Esophagus muscularis mucosa (tissue), 4 donors: ENCODE measurements around the gene ABCC4. TPM values are rescaled to one million over a fixed set of nuclear protein-coding genes. Genes with fewer than 3 reads are reported as not detected.

Source experiments
- DNase-seq: peaks from one replicate; pipeline ENCODE4 v3.0.0-alpha.2; 2017; ENCODE audit errors: extremely low spot score
- H3K27ac ChIP-seq, 4 donors: fragments of 200-600 bp; sonication (generic); replicated peaks in 1 of 4; 1 replicate in 3 of 4; 2 replicates in 1 of 4; pipeline ENCODE4 v1.5.1; 2016 to 2019; ENCODE audit warnings: mild to moderate bottlenecking in 1 of 4
- H3K27me3 ChIP-seq, 4 donors: fragments of 200-600 bp; sonication (generic); one replicate each; pipeline versions ENCODE4 v1.5.1 to v1.6.0; 2016 to 2019
- H3K36me3 ChIP-seq, 4 donors: fragments of 200-600 bp; sonication (generic); one replicate each; pipeline ENCODE4 v1.5.1; 2016 to 2019
- H3K4me1 ChIP-seq, 4 donors: fragments of 200-600 bp; sonication (generic); one replicate each; pipeline ENCODE4 v1.5.1; 2016 to 2019
- H3K4me3 ChIP-seq, 4 donors: fragments of 200-600 bp; sonication (generic); 1 replicate in 2 of 4; 2 replicates in 2 of 4; pipeline ENCODE4 v1.5.1; 2016 to 2019; ENCODE audit warnings: mild to moderate bottlenecking in 4 of 4, moderate library complexity in 1 of 4
- H3K9me3 ChIP-seq, 4 donors: fragments of 200-600 bp; sonication (generic); 1 replicate in 3 of 4; 2 replicates in 1 of 4; pipeline ENCODE4 v1.5.1; 2016 to 2019
- EP300 ChIP-seq: sonication (generic); formaldehyde crosslinking; IDR thresholded peaks from one replicate; pipeline ENCODE4 v1.6.1; 2017; ENCODE audit warnings: antibody characterized with exemption
- POLR2A ChIP-seq: fragments of 450-650 bp; IDR thresholded peaks from one replicate; pipeline ENCODE4 v1.6.1; 2017; ENCODE audit warnings: antibody characterized with exemption, moderate library complexity, mild to moderate bottlenecking, low read depth
- POLR2AphosphoS5 ChIP-seq, 2 donors: sonication (generic); formaldehyde crosslinking; IDR thresholded peaks; one replicate each; pipeline ENCODE4 v1.6.1; 2017; ENCODE audit warnings: antibody characterized with exemption in 2 of 2
- WGBS: methylation state at CpG from one replicate; pipeline ENCODE4 v1.1.5; 2018; 5-methylcytosine and 5-hydroxymethylcytosine counted together
- intact Hi-C: fragments of 100-400 bp; cut with DNase I; formaldehyde crosslinking; loops from one replicate; pipeline ENCODE4 v1.15.1; 2023
- total RNA-seq, 4 donors: library from RNA; depleted of rRNA; stranded (reverse); fragments of >200 nt; gene quantifications; one replicate each; pipeline versions ENCODE4 v1.1.0 to v1.2.1, GENCODE V29; 2016
- TF ChIP-seq, protein P1 (sequence below), 3 experiments: fragments of 200-600 bp in 2 of 3; fragments of 450-650 bp in 1 of 3; sonication (generic) in 2 of 3; IDR thresholded peaks; one replicate each; pipeline ENCODE4 v1.5.1; 2017 to 2019; ENCODE audit warnings: antibody characterized with exemption in 3 of 3, mild to moderate bottlenecking in 2 of 3, moderate library complexity in 1 of 3

The ABCC4 gene
- total RNA-seq, 4 donors from 2014 or later, result 5.0 to 6.3 (median 6.0) TPM

DNA sequence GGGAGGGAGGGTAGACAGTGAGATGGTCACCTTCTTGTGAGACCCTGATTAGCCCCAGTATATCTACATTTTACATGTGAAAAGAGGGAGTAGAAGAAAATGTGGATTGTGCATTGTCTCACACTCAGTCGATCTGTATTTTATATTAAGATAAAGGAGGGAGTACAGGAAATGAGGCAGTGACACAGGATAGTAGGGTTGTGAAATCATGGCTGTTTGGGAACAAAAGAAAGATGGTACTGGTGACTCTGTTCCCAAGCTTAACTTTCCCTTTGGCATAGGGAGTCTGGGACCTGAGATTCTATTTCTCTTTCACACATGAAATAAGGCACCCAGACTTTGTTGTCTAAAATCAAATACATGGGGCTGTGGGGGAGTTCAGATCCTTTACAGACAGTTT lies 194.7 kb downstream of the ABCC4 start:
- intact Hi-C loops, result no loop called here
- Histone ChIP-seq H3K36me3 (peaks cover 0 to 5% (median 0%) of the 10 kb centered on the region in 4 donors), H3K9me3 (no peaks in the 10 kb centered on the region), H3K27me3 (no peaks in the 10 kb centered on the region), H3K4me3 (no peak overlapping the region), H3K4me1 (no peaks in the 10 kb centered on the region), H3K27ac (no peak overlapping the region)
- 77% methylated on average over 1 of the region's 1 CpG for WGBS
- DNase-seq, result no peak
- TF ChIP-seq POLR2AphosphoS5 (IDR thresholded peaks at IDR 0.05), result no peak
- no peak for TF ChIP-seq EP300
- TF ChIP-seq, protein P1, sequence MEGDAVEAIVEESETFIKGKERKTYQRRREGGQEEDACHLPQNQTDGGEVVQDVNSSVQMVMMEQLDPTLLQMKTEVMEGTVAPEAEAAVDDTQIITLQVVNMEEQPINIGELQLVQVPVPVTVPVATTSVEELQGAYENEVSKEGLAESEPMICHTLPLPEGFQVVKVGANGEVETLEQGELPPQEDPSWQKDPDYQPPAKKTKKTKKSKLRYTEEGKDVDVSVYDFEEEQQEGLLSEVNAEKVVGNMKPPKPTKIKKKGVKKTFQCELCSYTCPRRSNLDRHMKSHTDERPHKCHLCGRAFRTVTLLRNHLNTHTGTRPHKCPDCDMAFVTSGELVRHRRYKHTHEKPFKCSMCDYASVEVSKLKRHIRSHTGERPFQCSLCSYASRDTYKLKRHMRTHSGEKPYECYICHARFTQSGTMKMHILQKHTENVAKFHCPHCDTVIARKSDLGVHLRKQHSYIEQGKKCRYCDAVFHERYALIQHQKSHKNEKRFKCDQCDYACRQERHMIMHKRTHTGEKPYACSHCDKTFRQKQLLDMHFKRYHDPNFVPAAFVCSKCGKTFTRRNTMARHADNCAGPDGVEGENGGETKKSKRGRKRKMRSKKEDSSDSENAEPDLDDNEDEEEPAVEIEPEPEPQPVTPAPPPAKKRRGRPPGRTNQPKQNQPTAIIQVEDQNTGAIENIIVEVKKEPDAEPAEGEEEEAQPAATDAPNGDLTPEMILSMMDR (IDR thresholded peaks at IDR 0.05), result no peak
- TF ChIP-seq POLR2A, result no peak

DNA sequence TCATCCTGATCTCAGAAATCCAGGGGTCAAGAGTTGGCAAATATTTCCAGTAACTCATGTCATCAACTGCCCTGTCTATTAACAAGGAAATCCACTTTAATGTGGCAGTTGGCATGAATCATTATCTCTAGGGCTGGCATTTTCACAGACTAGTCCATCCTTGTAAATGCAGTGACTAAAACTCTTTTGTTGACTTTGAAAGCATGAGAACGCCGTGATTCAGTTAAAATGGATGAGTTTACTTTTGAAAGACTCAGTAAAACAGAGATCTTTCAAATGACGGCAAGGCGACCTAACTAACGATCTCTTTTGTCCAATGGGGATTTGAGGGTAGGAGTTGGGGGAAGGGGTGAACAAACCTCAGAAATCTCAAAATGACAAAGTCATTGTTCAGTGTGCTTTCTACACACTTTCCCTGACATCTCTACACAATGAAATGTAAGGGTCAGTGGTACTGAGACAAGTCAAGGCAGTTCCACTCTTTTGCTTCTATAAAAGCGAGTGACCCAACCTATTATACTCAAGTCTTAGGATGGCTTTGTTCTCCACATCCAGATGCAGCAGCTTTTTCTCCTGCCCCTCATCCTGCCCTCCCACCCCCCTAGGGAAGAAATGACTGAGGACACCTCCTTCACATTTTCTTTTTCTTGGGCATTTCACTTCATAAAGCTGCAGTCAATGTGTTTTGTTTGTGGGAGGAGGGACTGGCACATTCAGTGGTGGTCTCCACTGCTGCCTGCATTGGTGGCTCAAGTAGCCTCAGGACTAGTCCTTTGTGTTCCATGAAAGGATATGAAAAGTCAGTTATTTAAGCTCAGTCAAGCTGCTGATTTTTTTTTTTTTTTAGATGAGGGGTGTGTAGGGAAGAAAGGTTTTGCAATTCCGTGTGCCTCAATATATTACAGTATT lies 200.5 kb downstream of the ABCC4 start:
- intact Hi-C loops, result no loop called here
- TF ChIP-seq EP300, result no peak
- TF ChIP-seq POLR2AphosphoS5 (IDR thresholded peaks at IDR 0.05), result no peak
- Histone ChIP-seq H3K9me3 (peaks cover 0 to 6% (median 0%) of the 10 kb centered on the region in 4 donors), H3K36me3 (peaks cover 0 to 5% (median 0%) of the 10 kb centered on the region in 4 donors), H3K27me3 (no peaks in the 10 kb centered on the region), H3K4me3 (no peak overlapping the region), H3K4me1 (no peaks in the 10 kb centered on the region), H3K27ac (no peak overlapping the region)
- no peak for DNase-seq
- 90% methylated on average over 7 of the region's 7 CpGs for WGBS

DNA sequence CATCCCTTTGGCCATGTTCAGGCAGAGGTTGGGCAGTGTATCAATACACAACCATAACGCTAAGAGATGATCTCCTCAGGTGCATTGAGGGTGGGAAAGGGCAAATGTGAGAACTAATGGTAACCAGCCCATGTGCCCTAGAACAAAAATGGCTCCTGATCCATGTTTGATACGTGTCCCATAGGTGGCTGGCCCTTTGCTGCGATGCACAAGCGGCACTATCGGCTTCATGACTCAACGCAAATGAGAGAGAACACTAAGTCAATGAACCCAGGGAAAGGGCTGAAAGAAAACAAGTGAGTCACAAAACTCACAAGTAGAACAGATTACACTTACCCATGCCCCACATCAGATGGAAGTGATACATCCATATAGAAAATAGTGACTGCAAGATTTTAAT lies 201.7 kb downstream of the ABCC4 start:
- no peak for TF ChIP-seq EP300
- TF ChIP-seq, protein P1 (IDR thresholded peaks at IDR 0.05), result no peak
- TF ChIP-seq POLR2AphosphoS5 (IDR thresholded peaks at IDR 0.05), result no peak
- no peak for TF ChIP-seq POLR2A
- no peaks in the 10 kb centered on the region for H3K27me3 ChIP-seq
- no peaks in the 10 kb centered on the region for H3K36me3 ChIP-seq
- H3K4me3 ChIP-seq, result no peak overlapping the region
- H3K9me3 ChIP-seq, result peaks cover 0 to 6% (median 0%) of the 10 kb centered on the region in 4 donors
- 94% methylated on average over 6 of the region's 6 CpGs for WGBS
- no peak overlapping the region for H3K27ac ChIP-seq
- intact Hi-C loops, result no loop called here
- no peaks in the 10 kb centered on the region for H3K4me1 ChIP-seq
- DNase-seq, result no peak

DNA sequence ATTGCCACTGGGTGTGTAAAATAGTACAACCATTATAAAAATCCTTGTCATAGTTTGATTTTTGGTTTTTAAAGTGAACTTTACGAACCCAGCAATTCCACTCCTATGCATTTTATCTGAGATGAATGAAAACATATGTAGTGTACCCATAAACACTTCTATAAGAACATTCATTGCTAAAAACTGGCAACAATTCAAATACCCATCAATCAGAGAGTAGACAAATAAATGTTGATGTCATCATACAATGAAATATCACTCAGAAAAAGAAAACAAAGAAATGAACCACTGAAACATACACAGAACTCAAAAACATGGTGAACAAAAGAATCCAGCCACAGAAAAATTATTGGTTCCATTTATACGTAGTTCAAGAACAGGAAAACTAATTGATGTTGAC lies 202.3 kb downstream of the ABCC4 start:
- Histone ChIP-seq H3K36me3 (no peaks in the 10 kb centered on the region), H3K27ac (no peak overlapping the region), H3K4me1 (no peaks in the 10 kb centered on the region), H3K9me3 (peaks cover 0 to 6% (median 0%) of the 10 kb centered on the region in 4 donors), H3K27me3 (no peaks in the 10 kb centered on the region), H3K4me3 (no peak overlapping the region)
- DNase-seq, result no peak
- WGBS, result 86% methylated on average over 2 of the region's 2 CpGs
- TF ChIP-seq POLR2A (no peak), POLR2AphosphoS5 (IDR thresholded peaks at IDR 0.05) (no peak), EP300 (no peak)
- TF ChIP-seq, protein P1 (IDR thresholded peaks at IDR 0.05), result no peak
- intact Hi-C loops, result no loop called here

DNA sequence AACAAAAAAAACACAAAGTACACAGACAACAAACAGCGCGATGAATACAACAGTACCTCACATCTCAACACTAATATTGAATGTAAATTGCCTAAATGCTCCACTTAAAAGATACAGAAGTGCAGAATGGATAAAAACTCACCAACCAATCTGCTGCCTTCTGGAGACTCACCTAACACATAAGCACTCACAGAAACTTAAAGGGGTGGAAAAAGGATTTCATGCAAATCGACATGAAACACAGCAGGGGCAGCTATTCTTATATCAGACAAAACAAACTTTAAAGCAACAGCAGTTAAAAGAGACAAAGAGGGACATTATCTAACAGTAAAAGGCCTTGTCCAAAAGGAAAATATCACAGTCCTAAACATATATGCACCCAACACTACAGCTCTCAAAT lies 209.5 kb downstream of the ABCC4 start:
- Histone ChIP-seq H3K36me3 (no peaks in the 10 kb centered on the region), H3K4me1 (no peaks in the 10 kb centered on the region), H3K27me3 (no peaks in the 10 kb centered on the region), H3K27ac (no peak overlapping the region), H3K9me3 (no peaks in the 10 kb centered on the region), H3K4me3 (no peak overlapping the region)
- no peak for DNase-seq
- 92% methylated on average over 3 of the region's 3 CpGs for WGBS
- intact Hi-C loops, result no loop called here
- TF ChIP-seq, protein P1 (IDR thresholded peaks at IDR 0.05), result no peak
- TF ChIP-seq POLR2AphosphoS5 (IDR thresholded peaks at IDR 0.05) (no peak), EP300 (no peak), POLR2A (no peak)
